ENCODE data around the gene EMSY.

- no peak for TF ChIP-seq EZH2 (IDR thresholded peaks at IDR 0.05; ENCODE audit: borderline replicate concordance, insufficient read depth, low read depth, low read length, poor library complexity, severe bottlenecking)
- TF ChIP-seq CTCF (IDR thresholded peaks at IDR 0.05): no peak
These were observed 122.0 kb downstream of the EMSY start for GRCh38 chr11:76566811-76567210.
